Uterus (tissue), 2 donors: ENCODE measurements around the gene LDLRAD4.

ENCODE experiments used
- CTCF ChIP-seq, 4 experiments: fragments of 200-600 bp in 2 of 4; fragments of 450-650 bp in 2 of 4; sonication (generic) in 2 of 4; IDR thresholded peaks; one replicate each; pipeline ENCODE4 v1.5.1; 2016 to 2019; ENCODE audit warnings: antibody characterized with exemption in 4 of 4, mild to moderate bottlenecking in 2 of 4, moderate library complexity in 1 of 4
- POLR2A ChIP-seq, 2 donors: fragments of 450-650 bp; IDR thresholded peaks; one replicate each; pipeline ENCODE4 v1.6.1; 2016; ENCODE audit warnings: antibody characterized with exemption in 2 of 2, mild to moderate bottlenecking in 1 of 2, moderate library complexity in 1 of 2

- TF ChIP-seq CTCF (IDR thresholded peaks at IDR 0.05) (no peak), POLR2A (IDR thresholded peaks at IDR 0.05) (no peak)
These were observed 423.9 kb downstream of the LDLRAD4 start for GRCh38 chr18:13642440-13642827.
